Measurements from ENCODE around the gene HDDC2. TPM values are rescaled to one million over a fixed set of nuclear protein-coding genes. Genes with fewer than 3 reads are reported as not detected.

The HDDC2 gene
- total RNA-seq, 1 experiment from 2014 or later = 95.6 TPM

GRCh38 chr6:125312478-125312877, 10.7 kb upstream of the HDDC2 start:
- no peak for ATAC-seq
- no TSS peak for BruUV-seq (replicated peaks)
- DNase-seq (ENCODE audit: low read depth, low spot score) = no peak
- H3K4me3 ChIP-seq (replicated peaks in 1 of 2; ENCODE audit: low read depth in 1 of 2, low read length in 2 of 2) = no peak overlapping the region
- no peak overlapping the region for H3K4me2 ChIP-seq (ENCODE audit: low read length)
- intact Hi-C loops (cut with micrococcal nuclease) = loop anchor here (5.0 kb wide), 1 partner anchor 665 kb away; no protein-coding TSS in a partner anchor
- POLR2A ChIA-PET = no interaction called here
- H3K9me3 ChIP-seq (ENCODE audit: control insufficient read depth in 1 of 2, insufficient read depth in 1 of 2, low read depth in 1 of 2, low read length in 2 of 2) = no peaks in the 10 kb centered on the region
- no peak overlapping the region for H3K27ac ChIP-seq (ENCODE audit: low read depth, low read length)
- H3K4me1 ChIP-seq (ENCODE audit: control insufficient read depth in 1 of 2, insufficient read depth in 2 of 2, low read length in 2 of 2) = no peaks in the 10 kb centered on the region
- H4K20me1 ChIP-seq (ENCODE audit: insufficient read depth) = no peaks in the 10 kb centered on the region
- RAD21 ChIA-PET (ENCODE audit: low non-redundant PET in 1 of 2, low total read pairs in 2 of 2, uncharacterized antibody in 2 of 2, unreplicated experiment in 2 of 2) = no interaction called here
- no peak overlapping the region for H3K9ac ChIP-seq (ENCODE audit: low read length)
- H3K79me2 ChIP-seq (ENCODE audit: insufficient read depth, low read length) = no peaks in the 10 kb centered on the region
- H3K9me2 ChIP-seq (ENCODE audit: insufficient read depth) = no peaks in the 10 kb centered on the region
- no peaks in the 10 kb centered on the region for H3K27me3 ChIP-seq (ENCODE audit: insufficient read depth, low read length)
- no peaks in the 10 kb centered on the region for H3K36me3 ChIP-seq (ENCODE audit: control insufficient read depth in 1 of 2, insufficient read depth in 2 of 2, low read length in 2 of 2)
- CTCF ChIA-PET = interaction anchor here (1.3 to 6.2 kb wide), 4 partner anchors 441 to 661 kb away, joined by 3 to 49 read pairs (median 12); no protein-coding TSS in a partner anchor
- no peak overlapping the region for H2AFZ ChIP-seq (ENCODE audit: low read depth, low read length, poor library complexity, severe bottlenecking)
- TF ChIP-seq, protein P1, sequence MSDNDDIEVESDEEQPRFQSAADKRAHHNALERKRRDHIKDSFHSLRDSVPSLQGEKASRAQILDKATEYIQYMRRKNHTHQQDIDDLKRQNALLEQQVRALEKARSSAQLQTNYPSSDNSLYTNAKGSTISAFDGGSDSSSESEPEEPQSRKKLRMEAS (IDR thresholded peaks at IDR 0.05) = no peak
- TF ChIP-seq CBX3 (IDR thresholded peaks at IDR 0.05; ENCODE audit: low read depth) (no peak), EGR1 (IDR thresholded peaks at IDR 0.05; ENCODE audit: low read depth) (no peak), REST (IDR thresholded peaks at IDR 0.05; ENCODE audit: low read depth) (no peak), YY1 (IDR thresholded peaks at IDR 0.05; ENCODE audit: extremely low read depth, insufficient replicate concordance, low read depth, low read length) (no peak), SIN3A (IDR thresholded peaks at IDR 0.05; ENCODE audit: low read depth) (no peak), EZH2phosphoT487 (IDR thresholded peaks at IDR 0.05; ENCODE audit: borderline replicate concordance) (no peak), CEBPB (IDR thresholded peaks at IDR 0.05; ENCODE audit: low read depth) (no peak), FOSL1 (IDR thresholded peaks at IDR 0.05; ENCODE audit: low read depth) (no peak), ATF3 (IDR thresholded peaks at IDR 0.05) (no peak)
- TF ChIP-seq, protein P2, sequence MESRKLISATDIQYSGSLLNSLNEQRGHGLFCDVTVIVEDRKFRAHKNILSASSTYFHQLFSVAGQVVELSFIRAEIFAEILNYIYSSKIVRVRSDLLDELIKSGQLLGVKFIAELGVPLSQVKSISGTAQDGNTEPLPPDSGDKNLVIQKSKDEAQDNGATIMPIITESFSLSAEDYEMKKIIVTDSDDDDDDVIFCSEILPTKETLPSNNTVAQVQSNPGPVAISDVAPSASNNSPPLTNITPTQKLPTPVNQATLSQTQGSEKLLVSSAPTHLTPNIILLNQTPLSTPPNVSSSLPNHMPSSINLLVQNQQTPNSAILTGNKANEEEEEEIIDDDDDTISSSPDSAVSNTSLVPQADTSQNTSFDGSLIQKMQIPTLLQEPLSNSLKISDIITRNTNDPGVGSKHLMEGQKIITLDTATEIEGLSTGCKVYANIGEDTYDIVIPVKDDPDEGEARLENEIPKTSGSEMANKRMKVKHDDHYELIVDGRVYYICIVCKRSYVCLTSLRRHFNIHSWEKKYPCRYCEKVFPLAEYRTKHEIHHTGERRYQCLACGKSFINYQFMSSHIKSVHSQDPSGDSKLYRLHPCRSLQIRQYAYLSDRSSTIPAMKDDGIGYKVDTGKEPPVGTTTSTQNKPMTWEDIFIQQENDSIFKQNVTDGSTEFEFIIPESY (IDR thresholded peaks at IDR 0.05; ENCODE audit: extremely low read depth, insufficient replicate concordance, low read length) = no peak

Data from HCT116 (cell line).